Right atrium auricular region (tissue), 2 donors: ENCODE data around the gene ADAMTS19. TPM values are rescaled to one million over a fixed set of nuclear protein-coding genes. Genes with fewer than 3 reads are reported as not detected.
A peak's percentile ranks its signal among the peaks of the same experiment; 100 is the strongest.

ENCODE experiments used
- DNase-seq: peaks from one replicate; pipeline ENCODE4 v3.0.0-alpha.2; 2019; ENCODE audit warnings: low spot score
- H3K27ac ChIP-seq, 2 donors: fragments of 200-600 bp; sonication (generic); 1 replicate in 1 of 2; 2 replicates in 1 of 2; pipeline ENCODE4 v1.5.1; 2016 to 2019
- H3K27me3 ChIP-seq, 2 donors: fragments of 200-600 bp; sonication (generic); one replicate each; pipeline versions ENCODE4 v1.5.1 to v1.6.0; 2017 to 2019
- H3K36me3 ChIP-seq: fragments of 200-600 bp; sonication (generic); one replicate; pipeline ENCODE4 v1.5.1; 2016
- H3K4me1 ChIP-seq, 2 donors: fragments of 200-600 bp; sonication (generic); one replicate each; pipeline versions ENCODE4 v1.5.1 to v1.6.0; 2017 to 2019
- H3K4me3 ChIP-seq, 2 donors: fragments of 200-600 bp; sonication (generic); 1 replicate in 1 of 2; 2 replicates in 1 of 2; pipeline ENCODE4 v1.5.1; 2017 to 2019; ENCODE audit warnings: mild to moderate bottlenecking in 1 of 2, moderate library complexity in 1 of 2
- H3K9me3 ChIP-seq, 2 donors: fragments of 200-600 bp; sonication (generic); one replicate each; pipeline ENCODE4 v1.5.1; 2019
- CTCF ChIP-seq, 2 donors: fragments of 200-600 bp; sonication (generic); IDR thresholded peaks; one replicate each; pipeline ENCODE4 v1.5.1; 2019; ENCODE audit warnings: antibody characterized with exemption in 2 of 2
- total RNA-seq, 2 donors: library from RNA; depleted of rRNA; stranded (reverse); fragments of >200 nt; gene quantifications; one replicate each; pipeline ENCODE4 v1.1.0, GENCODE V29; 2016

The ADAMTS19 gene
- total RNA-seq, 2 donors from 2014 or later, result 0.44 to 0.59 TPM

GRCh38 chr5:129760636-129761325 lies 300.7 kb downstream of the ADAMTS19 start:
- no peaks in the 10 kb centered on the region for H3K9me3 ChIP-seq
- no peaks in the 10 kb centered on the region for H3K36me3 ChIP-seq
- no peak overlapping the region for H3K4me3 ChIP-seq
- DNase-seq, result no peak
- no peak overlapping the region for H3K27ac ChIP-seq
- H3K4me1 ChIP-seq, result no peaks in the 10 kb centered on the region
- TF ChIP-seq CTCF (IDR thresholded peaks at IDR 0.05), result no peak
- no peaks in the 10 kb centered on the region for H3K27me3 ChIP-seq

GRCh38 chr5:129763651-129764050 lies 303.6 kb downstream of the ADAMTS19 start:
- no peak overlapping the region for H3K27ac ChIP-seq
- DNase-seq, result no peak
- no peak for TF ChIP-seq CTCF (IDR thresholded peaks at IDR 0.05)
- H3K4me1 ChIP-seq, result no peaks in the 10 kb centered on the region
- no peaks in the 10 kb centered on the region for H3K27me3 ChIP-seq
- no peaks in the 10 kb centered on the region for H3K9me3 ChIP-seq
- no peaks in the 10 kb centered on the region for H3K36me3 ChIP-seq
- no peak overlapping the region for H3K4me3 ChIP-seq

- Histone ChIP-seq H3K27ac (no peak overlapping the region), H3K4me1 (no peaks in the 10 kb centered on the region), H3K36me3 (no peaks in the 10 kb centered on the region), H3K9me3 (no peaks in the 10 kb centered on the region), H3K4me3 (no peak overlapping the region), H3K27me3 (no peaks in the 10 kb centered on the region)
- TF ChIP-seq CTCF (IDR thresholded peaks at IDR 0.05), result no peak
- no peak for DNase-seq
These were observed 306.7 kb downstream of the ADAMTS19 start for GRCh38 chr5:129766798-129767197.

- Histone ChIP-seq H3K27ac (no peak overlapping the region), H3K36me3 (no peaks in the 10 kb centered on the region), H3K4me1 (no peaks in the 10 kb centered on the region), H3K4me3 (no peak overlapping the region), H3K9me3 (no peaks in the 10 kb centered on the region), H3K27me3 (no peaks in the 10 kb centered on the region)
- DNase-seq, result peak; percentile 76
- TF ChIP-seq CTCF (IDR thresholded peaks at IDR 0.05), result peak; percentile 84 to 98
These were observed 307.9 kb downstream of the ADAMTS19 start for GRCh38 chr5:129767927-129768380.

- H3K36me3 ChIP-seq, result no peaks in the 10 kb centered on the region
- H3K27ac ChIP-seq, result no peak overlapping the region
- TF ChIP-seq CTCF (IDR thresholded peaks at IDR 0.05), result no peak
- no peaks in the 10 kb centered on the region for H3K9me3 ChIP-seq
- DNase-seq, result no peak
- no peaks in the 10 kb centered on the region for H3K27me3 ChIP-seq
- no peaks in the 10 kb centered on the region for H3K4me1 ChIP-seq
- H3K4me3 ChIP-seq, result no peak overlapping the region
These were observed 308.6 kb downstream of the ADAMTS19 start for GRCh38 chr5:129768735-129769134.
